Esophagus muscularis mucosa (tissue), 4 donors: Measurements from ENCODE around the gene SIAE. TPM values are rescaled to one million over a fixed set of nuclear protein-coding genes. Genes with fewer than 3 reads are reported as not detected.
"Not testable (repeated sequence)": the region's sequence is repeated elsewhere in the genome, so short reads cannot be mapped to it uniquely, and the experiment has no call there.

Experiments used
- DNase-seq: peaks from one replicate; pipeline ENCODE4 v3.0.0-alpha.2; 2017; ENCODE audit errors: extremely low spot score
- H3K27ac ChIP-seq, 4 donors: fragments of 200-600 bp; sonication (generic); replicated peaks in 1 of 4; 1 replicate in 3 of 4; 2 replicates in 1 of 4; pipeline ENCODE4 v1.5.1; 2016 to 2019; ENCODE audit warnings: mild to moderate bottlenecking in 1 of 4
- H3K27me3 ChIP-seq, 4 donors: fragments of 200-600 bp; sonication (generic); one replicate each; pipeline versions ENCODE4 v1.5.1 to v1.6.0; 2016 to 2019
- H3K36me3 ChIP-seq, 4 donors: fragments of 200-600 bp; sonication (generic); one replicate each; pipeline ENCODE4 v1.5.1; 2016 to 2019
- H3K4me1 ChIP-seq, 4 donors: fragments of 200-600 bp; sonication (generic); one replicate each; pipeline ENCODE4 v1.5.1; 2016 to 2019
- H3K4me3 ChIP-seq, 4 donors: fragments of 200-600 bp; sonication (generic); 1 replicate in 2 of 4; 2 replicates in 2 of 4; pipeline ENCODE4 v1.5.1; 2016 to 2019; ENCODE audit warnings: mild to moderate bottlenecking in 4 of 4, moderate library complexity in 1 of 4
- H3K9me3 ChIP-seq, 4 donors: fragments of 200-600 bp; sonication (generic); 1 replicate in 3 of 4; 2 replicates in 1 of 4; pipeline ENCODE4 v1.5.1; 2016 to 2019
- CTCF ChIP-seq, 3 experiments: fragments of 200-600 bp in 2 of 3; fragments of 450-650 bp in 1 of 3; sonication (generic) in 2 of 3; IDR thresholded peaks; one replicate each; pipeline ENCODE4 v1.5.1; 2017 to 2019; ENCODE audit warnings: antibody characterized with exemption in 3 of 3, mild to moderate bottlenecking in 2 of 3, moderate library complexity in 1 of 3
- EP300 ChIP-seq: sonication (generic); formaldehyde crosslinking; IDR thresholded peaks from one replicate; pipeline ENCODE4 v1.6.1; 2017; ENCODE audit warnings: antibody characterized with exemption
- POLR2A ChIP-seq: fragments of 450-650 bp; IDR thresholded peaks from one replicate; pipeline ENCODE4 v1.6.1; 2017; ENCODE audit warnings: antibody characterized with exemption, moderate library complexity, mild to moderate bottlenecking, low read depth
- POLR2AphosphoS5 ChIP-seq, 2 donors: sonication (generic); formaldehyde crosslinking; IDR thresholded peaks; one replicate each; pipeline ENCODE4 v1.6.1; 2017; ENCODE audit warnings: antibody characterized with exemption in 2 of 2
- WGBS: methylation state at CpG from one replicate; pipeline ENCODE4 v1.1.5; 2018; 5-methylcytosine and 5-hydroxymethylcytosine counted together
- intact Hi-C: fragments of 100-400 bp; cut with DNase I; formaldehyde crosslinking; loops from one replicate; pipeline ENCODE4 v1.15.1; 2023
- total RNA-seq, 4 donors: library from RNA; depleted of rRNA; stranded (reverse); fragments of >200 nt; gene quantifications; one replicate each; pipeline versions ENCODE4 v1.1.0 to v1.2.1, GENCODE V29; 2016

SIAE gene
- total RNA-seq, 4 donors from 2014 or later, result 3.1 to 4.5 (median 3.5) TPM

- intact Hi-C loops, result no loop called here
- WGBS, result 72% methylated on average over 3 of the region's 3 CpGs
- Histone ChIP-seq H3K4me3 (no peak overlapping the region), H3K36me3 (no peaks in the 10 kb centered on the region), H3K27me3 (peaks cover 0 to 40% (median 2%) of the 10 kb centered on the region in 4 donors), H3K9me3 (no peaks in the 10 kb centered on the region), H3K4me1 (no peaks in the 10 kb centered on the region), H3K27ac (no peak overlapping the region)
- no peak for TF ChIP-seq CTCF (IDR thresholded peaks at IDR 0.05)
- TF ChIP-seq POLR2AphosphoS5 (IDR thresholded peaks at IDR 0.05), result no peak
- TF ChIP-seq POLR2A, result no peak
- TF ChIP-seq EP300, result no peak
- DNase-seq, result no peak
These were observed 61.5 kb downstream of the SIAE start for GRCh38 chr11:124612045-124612444.

GRCh38 chr11:124611064-124611463 is 62.5 kb downstream of the SIAE start, which contains the start of gene PANX3:
Gene PANX3, plus strand, starts transcription at chr11:124611428. Its CDS starts 129 bp downstream, at chr11:124611557.
- no peak for TF ChIP-seq POLR2AphosphoS5 (IDR thresholded peaks at IDR 0.05)
- no peak for TF ChIP-seq POLR2A
- no peak for TF ChIP-seq CTCF (IDR thresholded peaks at IDR 0.05)
- TF ChIP-seq EP300, result no peak
- no peak within 1 kb of the TSS for H3K27ac ChIP-seq
- peaks cover 0 to 31% (median 2%) of the 10 kb centered on the region in 4 donors for H3K27me3 ChIP-seq
- intact Hi-C loops, result no loop called here
- no peaks in the 10 kb centered on the region for H3K4me1 ChIP-seq
- no peak for DNase-seq
- H3K36me3 ChIP-seq, result no peaks in the 10 kb centered on the region
- WGBS, result 88% methylated on average over 5 of the region's 5 CpGs
- H3K4me3 ChIP-seq, result no peak within 1 kb of the TSS
- no peaks in the 10 kb centered on the region for H3K9me3 ChIP-seq

- Histone ChIP-seq H3K36me3 (no peaks in the 10 kb centered on the region), H3K27me3 (peaks cover 0 to 24% (median 2%) of the 10 kb centered on the region in 4 donors), H3K9me3 (no peaks in the 10 kb centered on the region), H3K27ac (no peak overlapping the region), H3K4me1 (no peaks in the 10 kb centered on the region), H3K4me3 (no peak overlapping the region)
- TF ChIP-seq CTCF (IDR thresholded peaks at IDR 0.05) (no peak), POLR2AphosphoS5 (IDR thresholded peaks at IDR 0.05) (no peak), POLR2A (no peak), EP300 (no peak)
- intact Hi-C loops, result no loop called here
- no peak for DNase-seq
- WGBS, result 85% methylated on average over 2 of the region's 2 CpGs
These were observed 63.2 kb downstream of the SIAE start for GRCh38 chr11:124610295-124610694.

DNA sequence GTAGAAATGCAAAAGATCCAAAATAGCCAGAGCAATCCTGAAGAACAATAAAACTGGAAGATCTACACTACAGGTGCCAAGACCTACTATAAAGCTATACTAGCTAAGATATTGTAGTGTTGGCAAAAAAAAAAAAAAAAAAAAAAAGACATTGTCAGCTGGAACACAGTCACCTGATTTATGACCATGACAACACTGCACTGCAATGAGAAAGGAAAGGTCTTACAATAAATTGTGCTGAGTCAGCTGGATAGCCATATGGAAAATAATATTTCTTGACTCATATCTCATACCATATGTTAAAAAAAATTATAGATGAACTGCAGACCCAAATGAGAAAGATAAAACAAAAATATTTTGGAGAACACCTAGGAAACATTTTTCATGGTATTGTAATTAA is 65.4 kb downstream of the SIAE start:
- DNase-seq, result no peak
- Histone ChIP-seq H3K9me3 (no peaks in the 10 kb centered on the region), H3K4me3 (no peak overlapping the region), H3K27ac (no peak overlapping the region), H3K36me3 (no peaks in the 10 kb centered on the region), H3K4me1 (no peaks in the 10 kb centered on the region), H3K27me3 (peaks cover 0 to 6% (median 0%) of the 10 kb centered on the region in 4 donors)
- intact Hi-C loops, result no loop called here
- TF ChIP-seq EP300, result no peak
- no peak for TF ChIP-seq CTCF (IDR thresholded peaks at IDR 0.05)
- no peak for TF ChIP-seq POLR2A
- TF ChIP-seq POLR2AphosphoS5 (IDR thresholded peaks at IDR 0.05), result no peak

GRCh38 chr11:124605719-124606118 is 67.8 kb downstream of the SIAE start:
- no peaks in the 10 kb centered on the region for H3K4me1 ChIP-seq
- no peak for DNase-seq
- H3K27me3 ChIP-seq, result no peaks in the 10 kb centered on the region
- no peaks in the 10 kb centered on the region for H3K36me3 ChIP-seq
- no peak for TF ChIP-seq POLR2A
- no peak for TF ChIP-seq EP300
- TF ChIP-seq CTCF (IDR thresholded peaks at IDR 0.05), result no peak
- no peak for TF ChIP-seq POLR2AphosphoS5 (IDR thresholded peaks at IDR 0.05)
- no peak overlapping the region for H3K4me3 ChIP-seq
- 73% methylated on average over 3 of the region's 3 CpGs for WGBS
- intact Hi-C loops, result no loop called here
- no peak overlapping the region for H3K27ac ChIP-seq
- no peaks in the 10 kb centered on the region for H3K9me3 ChIP-seq

DNA sequence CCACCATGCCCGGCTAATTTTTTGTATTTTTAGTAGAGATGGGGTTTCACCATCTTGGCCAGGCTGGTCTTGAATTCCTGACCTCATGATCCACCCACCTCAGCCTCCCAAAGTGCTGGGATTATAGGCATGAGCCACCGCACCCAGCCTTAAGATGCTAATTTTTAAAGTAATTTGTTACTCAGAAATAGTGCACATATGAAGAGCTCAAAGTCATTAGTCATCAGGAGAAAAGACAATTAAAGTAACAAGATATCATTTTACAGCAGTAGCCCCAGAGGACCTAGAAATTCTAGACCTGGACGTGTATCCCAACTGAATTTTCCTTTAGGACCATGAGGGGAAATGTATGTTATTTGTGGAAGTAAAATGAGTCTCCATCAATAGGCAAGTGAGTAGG is 70.8 kb downstream of the SIAE start:
- intact Hi-C loops, H3K36me3 ChIP-seq, DNase-seq, H3K4me1 ChIP-seq, H3K4me3 ChIP-seq, H3K27ac ChIP-seq, H3K27me3 ChIP-seq, H3K9me3 ChIP-seq: not testable (repeated sequence)
- 86% methylated on average over 3 of the region's 3 CpGs for WGBS
